GM23338 (cell line): Measurements from ENCODE around the gene LAP3. TPM values are rescaled to one million over a fixed set of nuclear protein-coding genes. Genes with fewer than 3 reads are reported as not detected.

Experiments
- ATAC-seq: fragments of 200-7000 bp; cut with Tn5 transposase; 3 replicates; pipeline ENCODE4 v1.9.1; 2020
- DNase-seq: peaks from one replicate; pipeline ENCODE4 v3.0.0-alpha.2; 2015; ENCODE audit warnings: low spot score
- H2AFZ ChIP-seq: fragments of 200-600 bp; sonication (generic); 2 replicates; pipeline ENCODE4 v1.8.0; 2016; ENCODE audit warnings: antibody characterized with exemption, mild to moderate bottlenecking, moderate library complexity
- H3F3A ChIP-seq: fragments of 200-600 bp; sonication (generic); replicated peaks from 2 replicates; pipeline ENCODE4 v1.8.0; 2017; ENCODE audit warnings: antibody characterized with exemption, mixed run types, low read depth
- H3K27ac ChIP-seq: fragments of 200-600 bp; sonication (generic); 2 replicates; pipeline ENCODE4 v1.6.1; 2016; ENCODE audit warnings: low read depth
- H3K27me3 ChIP-seq: fragments of 200-600 bp; sonication (generic); 2 replicates; pipeline ENCODE4 v1.8.0; 2016; ENCODE audit warnings: mild to moderate bottlenecking, mixed run types, moderate library complexity; ENCODE audit not compliant: insufficient read depth
- H3K36me3 ChIP-seq: fragments of 200-600 bp; sonication (generic); 2 replicates; pipeline ENCODE4 v1.8.0; 2016; ENCODE audit warnings: mild to moderate bottlenecking; ENCODE audit not compliant: insufficient read depth
- H3K4me1 ChIP-seq: fragments of 200-600 bp; sonication (generic); 2 replicates; pipeline ENCODE4 v1.8.0; 2016; ENCODE audit warnings: mild to moderate bottlenecking, moderate library complexity; ENCODE audit not compliant: insufficient read depth
- H3K4me2 ChIP-seq: fragments of 200-600 bp; sonication (generic); 2 replicates; pipeline ENCODE4 v1.7.1; 2017; ENCODE audit warnings: mixed run types
- H3K4me3 ChIP-seq: fragments of 200-600 bp; sonication (generic); 2 replicates; pipeline ENCODE4 v1.6.1; 2016; ENCODE audit warnings: mixed run types
- H3K79me2 ChIP-seq: fragments of 200-600 bp; sonication (generic); replicated peaks from 2 replicates; pipeline ENCODE4 v1.8.0; 2017; ENCODE audit warnings: mild to moderate bottlenecking; ENCODE audit not compliant: insufficient read depth
- H3K9me2 ChIP-seq: fragments of 200-600 bp; sonication (generic); 2 replicates; pipeline ENCODE4 v1.8.0; 2017; ENCODE audit not compliant: insufficient read depth
- H4K20me1 ChIP-seq: fragments of 200-600 bp; sonication (generic); replicated peaks from 2 replicates; pipeline ENCODE4 v1.8.0; 2017; ENCODE audit warnings: mild to moderate bottlenecking; ENCODE audit not compliant: insufficient read depth
- H3K27ac Mint-ChIP-seq: 2 replicates; pipeline ENCODE4 v1.8.0; 2020; ENCODE audit warnings: inconsistent platforms, mild to moderate bottlenecking, moderate library complexity, mixed read lengths
- H3K27me3 Mint-ChIP-seq: 3 replicates; pipeline ENCODE4 v1.8.0; 2022; ENCODE audit warnings: low read depth, mild to moderate bottlenecking, moderate library complexity, mixed read lengths, inconsistent platforms; ENCODE audit not compliant: insufficient read depth, poor library complexity
- H3K36me3 Mint-ChIP-seq: 3 replicates; pipeline ENCODE4 v1.8.0; 2021; ENCODE audit warnings: low read depth, mild to moderate bottlenecking, inconsistent platforms, moderate library complexity, mixed read lengths
- H3K4me1 Mint-ChIP-seq: 3 replicates; pipeline ENCODE4 v1.8.0; 2020; ENCODE audit warnings: mild to moderate bottlenecking, inconsistent platforms, mixed read lengths
- H3K4me3 Mint-ChIP-seq: 3 replicates; pipeline ENCODE4 v1.8.0; 2021; ENCODE audit warnings: moderate library complexity, mild to moderate bottlenecking, inconsistent platforms, mixed read lengths
- H3K9me3 Mint-ChIP-seq: 3 replicates; pipeline ENCODE4 v1.8.0; 2020; ENCODE audit warnings: moderate library complexity, mild to moderate bottlenecking, inconsistent platforms, mixed read lengths
- CREB1 ChIP-seq: fragments of 250-450 bp; sonication (Bioruptor Pico); IDR thresholded peaks from 2 replicates; pipeline ENCODE4 v1.5.0; 2020; ENCODE audit warnings: low read depth, mild to moderate bottlenecking, moderate library complexity
- CTCF ChIP-seq, 2 experiments: fragments of 200-600 bp in 1 of 2; sonication (generic) in 1 of 2; conservative IDR thresholded peaks; 2 replicates each; pipeline versions ENCODE4 v1.5.1 to v1.6.1; 2016 to 2017; ENCODE audit warnings: antibody characterized with exemption in 2 of 2, low read depth in 2 of 2, mild to moderate bottlenecking in 2 of 2, moderate library complexity in 1 of 2
- EZH2 ChIP-seq: fragments of 200-600 bp; sonication (generic); IDR thresholded peaks from one replicate; pipeline ENCODE4 v1.8.0; 2017; ENCODE audit warnings: antibody characterized with exemption, mild to moderate bottlenecking, low read depth; ENCODE audit not compliant: unreplicated experiment
- EZH2phosphoT487 ChIP-seq: fragments of 200-600 bp; sonication (generic); IDR thresholded peaks from one replicate; pipeline ENCODE4 v1.8.1; 2018; ENCODE audit warnings: antibody characterized with exemption; ENCODE audit not compliant: unreplicated experiment
- JUNB ChIP-seq: IDR thresholded peaks from one replicate; pipeline ENCODE4 v1.6.1; 2016; ENCODE audit warnings: antibody characterized with exemption; ENCODE audit not compliant: unreplicated experiment
- POLR2AphosphoS5 ChIP-seq: IDR thresholded peaks from 2 replicates; pipeline ENCODE4 v1.6.1; 2016; ENCODE audit warnings: antibody characterized with exemption, low read depth
- REST ChIP-seq: IDR thresholded peaks from one replicate; pipeline ENCODE4 v1.6.1; 2018; ENCODE audit warnings: antibody characterized with exemption; ENCODE audit not compliant: unreplicated experiment
- STAT1 ChIP-seq: IDR thresholded peaks from one replicate; pipeline ENCODE4 v1.6.1; 2016; ENCODE audit warnings: antibody characterized with exemption; ENCODE audit not compliant: unreplicated experiment
- ZNF114 ChIP-seq: fragments of 250-450 bp; sonication (Bioruptor Pico); IDR thresholded peaks from 2 replicates; pipeline ENCODE4 v1.5.0; 2020; ENCODE audit warnings: mild to moderate bottlenecking, moderate library complexity
- ZNF331 ChIP-seq: fragments of 250-450 bp; sonication (Bioruptor Pico); IDR thresholded peaks from 2 replicates; pipeline ENCODE4 v1.5.0; 2020; ENCODE audit warnings: low read depth, mild to moderate bottlenecking, moderate library complexity
- polyA plus RNA-seq: library from polyadenylated mRNA; unstranded; fragments of >200 nt; fragmentation: Nextera tagmentation; extraction: Ambion mirVana; gene quantifications from 2 replicates; pipeline ENCODE4 v1.2.1, GENCODE V29; 2016
- total RNA-seq: library from RNA; depleted of rRNA; stranded (reverse); fragments of >200 nt; shearing (Covaris generic); gene quantifications from 2 replicates; pipeline ENCODE4 v1.2.3, GENCODE V29; 2014

Gene LAP3
- total and polyA plus RNA-seq, 2 experiments from 2014 or later: 28.6 to 63.6 TPM

- peak overlapping the region; percentile 92 for H3K4me3 Mint-ChIP-seq
- Histone ChIP-seq H3K27ac (0 out of 2 replicates have a peak overlapping the region, but pooled peaks have one; percentile 72), H3F3A (0 out of 2 replicates have a peak, but pooled peaks cover 4% of the 10 kb centered on the region), H3K27me3 (no peaks in the 10 kb centered on the region), H2AFZ (peak overlapping the region; percentile 100), H3K4me2 (peak overlapping the region; percentile 97), H3K9me2 (no peaks in the 10 kb centered on the region), H3K4me1 (peaks cover 3% of the 10 kb centered on the region; the same call in 1 of the 2 replicates), H3K79me2 (peaks cover 15% of the 10 kb centered on the region), H3K4me3 (peak overlapping the region; percentile 86), H4K20me1 (0 out of 2 replicates have a peak, but pooled peaks cover 6% of the 10 kb centered on the region), H3K36me3 (peaks cover 19% of the 10 kb centered on the region)
- H3K27me3 Mint-ChIP-seq: peaks cover 10% of the 10 kb centered on the region
- peak overlapping the region; percentile 78 for H3K27ac Mint-ChIP-seq
- H3K36me3 Mint-ChIP-seq: peaks cover 27% of the 10 kb centered on the region; the same call in 2 of the 3 replicates
- TF ChIP-seq JUNB (no peak), REST (no peak), STAT1 (no peak), CTCF (conservative IDR thresholded peaks at IDR 0.05; ENCODE audit: low read depth in 2 of 2) (peak in 1 of 2 experiments; percentile 29; a peak in 2 of 4 replicates), ZNF331 (CRISPR knock-in tag) (no peak), POLR2AphosphoS5 (no peak), EZH2 (no peak), ZNF114 (CRISPR knock-in tag) (no peak)
- ATAC-seq: peak; percentile 68
- no peaks in the 10 kb centered on the region; the same call in 2 of the 3 replicates for H3K9me3 Mint-ChIP-seq
- DNase-seq: peak; percentile 18
- peaks cover 17% of the 10 kb centered on the region; the same call in 2 of the 3 replicates for H3K4me1 Mint-ChIP-seq
Measured at GRCh38 chr4:17577665-17578481, 875 bp downstream of the LAP3 start.

GRCh38 chr4:17578482-17578891 is 1.5 kb downstream of the LAP3 start:
- DNase-seq (no peak), ATAC-seq (no peak)
- H4K20me1 ChIP-seq: 0 out of 2 replicates have a peak, but pooled peaks cover 6% of the 10 kb centered on the region
- H3K36me3 ChIP-seq: peaks cover 19% of the 10 kb centered on the region
- H3K27me3 Mint-ChIP-seq: peaks cover 13% of the 10 kb centered on the region
- H3K36me3 Mint-ChIP-seq: peaks cover 33% of the 10 kb centered on the region; the same call in 2 of the 3 replicates
- H3K4me3 Mint-ChIP-seq: peak overlapping the region; percentile 92
- no peaks in the 10 kb centered on the region for H3K27me3 ChIP-seq
- no peak overlapping the region for H2AFZ ChIP-seq
- no peak overlapping the region for H3K27ac ChIP-seq
- peaks cover 15% of the 10 kb centered on the region for H3K79me2 ChIP-seq
- H3K4me1 Mint-ChIP-seq: peaks cover 20% of the 10 kb centered on the region; the same call in 2 of the 3 replicates
- no peaks in the 10 kb centered on the region for H3K9me3 Mint-ChIP-seq
- no peaks in the 10 kb centered on the region for H3K9me2 ChIP-seq
- H3K4me1 ChIP-seq: peaks cover 3% of the 10 kb centered on the region; the same call in 1 of the 2 replicates
- H3K4me3 ChIP-seq: peak overlapping the region; percentile 86
- no peak for TF ChIP-seq EZH2phosphoT487
- no peak for TF ChIP-seq CREB1 (CRISPR knock-in tag)
- H3K4me2 ChIP-seq: peak overlapping the region; percentile 97
- H3F3A ChIP-seq: 0 out of 2 replicates have a peak, but pooled peaks cover 4% of the 10 kb centered on the region
- no peak overlapping the region for H3K27ac Mint-ChIP-seq
